A549 (cell line): ENCODE data around the gene ACOT11. TPM values are rescaled to one million over a fixed set of nuclear protein-coding genes. Genes with fewer than 3 reads are reported as not detected.

Experiments used
- ATAC-seq, 2 experiments: fragments of 200-7000 bp in 1 of 2; fragments of >200 bp in 1 of 2; cut with Nextera tagmentation in 1 of 2; cut with Tn5 transposase in 1 of 2; 3 replicates each; pipeline versions ENCODE4 v1.8.0 to v1.9.1; 2018 to 2020; ENCODE audit warnings: mild to moderate bottlenecking in 1 of 2, moderate library complexity in 1 of 2
- CTCF ChIA-PET: fragments of 300-600 bp; sonication (Branson Sonifier 250); formaldehyde crosslinking; extraction: SDS; loops from one replicate; lab custom pipeline; 2021; ENCODE audit warnings: antibody characterized with exemption, inconsistent platforms; lab: Yijun Ruan, JAX
- POLR2A ChIA-PET: fragments of 350-600 bp; formaldehyde crosslinking; extraction: SDS; loops from one replicate; lab custom pipeline; 2021; ENCODE audit warnings: antibody characterized with exemption, inconsistent platforms; lab: Yijun Ruan, JAX
- DNase-seq, 2 experiments: peaks; one replicate each; pipeline versions ENCODE4 v3.0.0 to v3.0.0-alpha.2; 2011 to 2016; ENCODE audit warnings: low read depth in 1 of 2, low spot score in 1 of 2
- FAIRE-seq: peaks from 2 replicates; lab custom pipeline; 2011; peaks lifted over from hg19 to GRCh38; lab: Jason Lieb, UNC
- H3K27ac ChIP-seq, 2 experiments: fragments of >200 bp; sonication (Bioruptor Twin); formaldehyde crosslinking; 3 replicates each; pipeline ENCODE4 v1.5.1; 2016 to 2017
- H3K4me1 ChIP-seq: fragments of >200 bp; sonication (Bioruptor Twin); formaldehyde crosslinking; 3 replicates; pipeline ENCODE4 v1.6.1; 2016
- H3K4me2 ChIP-seq: fragments of >200 bp; sonication (Bioruptor Twin); formaldehyde crosslinking; 3 replicates; pipeline ENCODE4 v1.6.1; 2016
- H3K4me3 ChIP-seq: fragments of >200 bp; sonication (Bioruptor Twin); formaldehyde crosslinking; 3 replicates; pipeline ENCODE4 v1.5.1; 2016
- H3K9me3 ChIP-seq: fragments of >200 bp; sonication (Bioruptor Twin); formaldehyde crosslinking; 3 replicates; pipeline ENCODE4 v1.6.1; 2016
- BHLHE40 ChIP-seq: IDR thresholded peaks from 2 replicates; pipeline ENCODE4 v1.6.1; 2012; ENCODE audit warnings: low read depth, low read length, inconsistent platforms
- CHD4 ChIP-seq: fragments of 200-600 bp; sonication (generic); IDR thresholded peaks from 2 replicates; pipeline ENCODE4 v1.6.1; 2016; ENCODE audit warnings: antibody characterized with exemption, mild to moderate bottlenecking, borderline replicate concordance
- CTCF ChIP-seq: fragments of >200 bp; sonication (Bioruptor Twin); formaldehyde crosslinking; IDR thresholded peaks from 3 replicates; pipeline ENCODE4 v1.5.1; 2016
- E2F6 ChIP-seq: IDR thresholded peaks from 2 replicates; pipeline ENCODE4 v1.6.1; 2012; ENCODE audit warnings: low read depth, borderline replicate concordance
- EHMT2 ChIP-seq: fragments of 200-600 bp; sonication (generic); IDR thresholded peaks from 2 replicates; pipeline ENCODE4 v1.6.1; 2016; ENCODE audit warnings: antibody characterized with exemption, low read depth, mild to moderate bottlenecking, moderate library complexity
- ELK1 ChIP-seq: fragments of 150-350 bp; IDR thresholded peaks from 2 replicates; pipeline ENCODE4 v1.6.1; 2014; ENCODE audit warnings: low read depth, mild to moderate bottlenecking, low read length
- FOSB ChIP-seq: fragments of 250-450 bp; sonication (Bioruptor Pico); IDR thresholded peaks from 2 replicates; pipeline ENCODE4 v1.5.0; 2020; ENCODE audit warnings: mild to moderate bottlenecking, moderate library complexity
- HEYL ChIP-seq: fragments of 250-450 bp; sonication (Bioruptor Pico); IDR thresholded peaks from 2 replicates; pipeline ENCODE4 v1.8.0; 2021; ENCODE audit warnings: mild to moderate bottlenecking, moderate library complexity
- HOXA7 ChIP-seq: fragments of 250-450 bp; sonication (Bioruptor Pico); IDR thresholded peaks from 2 replicates; pipeline ENCODE4 v1.5.0; 2020; ENCODE audit warnings: mild to moderate bottlenecking, moderate library complexity
- HOXB13 ChIP-seq: fragments of 250-450 bp; sonication (Bioruptor Pico); IDR thresholded peaks from 2 replicates; pipeline ENCODE4 v1.5.0; 2020; ENCODE audit warnings: low read depth, mild to moderate bottlenecking, moderate library complexity
- HOXB5 ChIP-seq: fragments of 250-450 bp; sonication (Bioruptor Pico); IDR thresholded peaks from 2 replicates; pipeline ENCODE4 v1.5.0; 2020; ENCODE audit warnings: mild to moderate bottlenecking, moderate library complexity
- KDM1A ChIP-seq: fragments of 200-600 bp; sonication (generic); IDR thresholded peaks from 2 replicates; pipeline ENCODE4 v1.6.1; 2016; ENCODE audit warnings: low read depth, mild to moderate bottlenecking
- MAFK ChIP-seq: fragments of 450-650 bp; IDR thresholded peaks from 2 replicates; pipeline ENCODE4 v1.6.1; 2014; ENCODE audit not compliant: partially characterized antibody
- NFE2L2 ChIP-seq: fragments of 150-350 bp; conservative IDR thresholded peaks from 2 replicates; pipeline ENCODE4 v1.6.1; 2014; ENCODE audit warnings: low read length
- NR3C1 ChIP-seq: fragments of >200 bp; sonication (Bioruptor Twin); formaldehyde crosslinking; IDR thresholded peaks from 3 replicates; pipeline ENCODE4 v1.6.1; 2017
- POLR2A ChIP-seq: IDR thresholded peaks from 2 replicates; pipeline ENCODE4 v1.6.1; 2012; ENCODE audit warnings: mild to moderate bottlenecking, low read length
- POLR2AphosphoS2 ChIP-seq: conservative IDR thresholded peaks from 2 replicates; pipeline ENCODE4 v1.6.1; 2012; ENCODE audit warnings: low read length, improper control_type of control experiment, inconsistent platforms
- RCOR1 ChIP-seq: fragments of 150-350 bp; IDR thresholded peaks from 2 replicates; pipeline ENCODE4 v1.6.1; 2014; ENCODE audit warnings: antibody characterized with exemption, low read length, low read depth
- RFX5 ChIP-seq: fragments of 450-650 bp; IDR thresholded peaks from 2 replicates; pipeline ENCODE4 v1.7.1; 2014; ENCODE audit warnings: antibody characterized with exemption, mild to moderate bottlenecking, moderate library complexity
- SMC3 ChIP-seq: fragments of >200 bp; sonication (Bioruptor Twin); formaldehyde crosslinking; IDR thresholded peaks from 3 replicates; pipeline ENCODE4 v1.6.1; 2018; ENCODE audit warnings: inconsistent platforms
- TFCP2L1 ChIP-seq: fragments of 250-450 bp; sonication (Bioruptor Pico); IDR thresholded peaks from 2 replicates; pipeline ENCODE4 v1.5.0; 2021; ENCODE audit warnings: mild to moderate bottlenecking
- TP53 ChIP-seq: fragments of 250-450 bp; sonication (Bioruptor Pico); IDR thresholded peaks from 2 replicates; pipeline ENCODE4 v1.5.0; 2021; ENCODE audit warnings: mild to moderate bottlenecking, moderate library complexity
- USF2 ChIP-seq: fragments of 450-650 bp; IDR thresholded peaks from 2 replicates; pipeline ENCODE4 v1.6.1; 2014; ENCODE audit warnings: antibody characterized with exemption
- ZC3H11A ChIP-seq: fragments of 450-650 bp; IDR thresholded peaks from 2 replicates; pipeline ENCODE4 v1.6.1; 2014; ENCODE audit warnings: antibody characterized with exemption, mild to moderate bottlenecking
- ZSCAN20 ChIP-seq: fragments of 250-450 bp; sonication (Bioruptor Pico); IDR thresholded peaks from 2 replicates; pipeline ENCODE4 v1.8.0; 2022; ENCODE audit warnings: mild to moderate bottlenecking, moderate library complexity
- WGBS: methylation state at CpG from one replicate; pipeline ENCODE4 v1.1.6; 2017; ENCODE audit errors: missing lambda C conversion rate; 5-methylcytosine and 5-hydroxymethylcytosine counted together
- polyA plus RNA-seq, 4 experiments: library from polyadenylated mRNA; depleted of rRNA in 3 of 4; stranded (reverse); fragments of >200 nt; fragmentation: RNase III in 1 of 4; extraction: RNeasy Plus Mini Kit Qiagen cat#74134 plus additional on column Dnase treatment in 1 of 4; gene quantifications; 2 replicates in 3 of 4; 3 replicates in 1 of 4; pipeline ENCODE4 v1.2.3, GENCODE V29; 2011 to 2017
- TF ChIP-seq, protein P1 (sequence below): fragments of 250-450 bp; sonication (Bioruptor Pico); IDR thresholded peaks from 2 replicates; pipeline ENCODE4 v1.5.0; 2020; ENCODE audit warnings: low read depth, mild to moderate bottlenecking, moderate library complexity
- TF ChIP-seq, protein P2 (sequence below): fragments of 250-450 bp; sonication (Bioruptor Pico); IDR thresholded peaks from 2 replicates; pipeline ENCODE4 v1.5.0; 2021; ENCODE audit warnings: mild to moderate bottlenecking, moderate library complexity, borderline replicate concordance
- TF ChIP-seq, protein P3 (sequence below): IDR thresholded peaks from 2 replicates; pipeline ENCODE4 v1.6.1; 2012

ACOT11 gene
- polyA plus RNA-seq, 2 of the 4 experiments (the other 2 are of a cell fraction): 1.7 TPM

GRCh38 chr1:54614024-54614423 lies 66.0 kb downstream of the ACOT11 start (continued):
- TF ChIP-seq E2F6 (no peak), EHMT2 (no peak), RFX5 (no peak), ZSCAN20 (CRISPR knock-in tag) (no peak)

DNA sequence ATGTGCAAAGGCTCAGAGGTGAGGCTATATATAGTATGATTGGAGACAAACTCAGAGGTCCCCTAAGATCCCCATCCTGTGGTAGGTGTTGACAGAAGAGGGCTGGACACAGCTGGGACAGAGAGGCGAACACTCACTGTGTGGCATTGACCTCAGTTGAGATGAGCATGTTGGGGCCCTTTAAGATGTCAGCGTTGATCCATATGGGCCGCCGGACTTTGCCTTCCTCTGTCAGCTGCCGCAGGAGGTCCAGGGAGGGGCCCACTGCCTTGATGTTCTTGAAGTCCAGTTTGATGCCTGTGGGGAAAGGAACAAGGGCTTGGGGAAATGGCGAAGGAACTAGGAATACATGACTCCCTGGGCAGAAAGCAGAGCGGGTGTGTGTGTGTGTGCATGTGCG lies 66.5 kb downstream of the ACOT11 start:
- no peak for ATAC-seq

GRCh38 chr1:54615531-54616279 lies 67.7 kb downstream of the ACOT11 start:
- WGBS: 73% methylated on average over 12 of the region's 13 CpGs
- no peak overlapping the region for H3K4me3 ChIP-seq
- POLR2A ChIA-PET: no interaction called here
- no peaks in the 10 kb centered on the region for H3K9me3 ChIP-seq
- H3K27ac ChIP-seq: no peak overlapping the region
- no peak for FAIRE-seq
- no peak overlapping the region for H3K4me2 ChIP-seq
- no peak for DNase-seq
- CTCF ChIA-PET: no interaction called here
- no peak for ATAC-seq
- H3K4me1 ChIP-seq: no peaks in the 10 kb centered on the region
- no peak for TF ChIP-seq ZC3H11A
- no peak for TF ChIP-seq MAFK
- no peak for TF ChIP-seq TFCP2L1
- TF ChIP-seq, protein P1, sequence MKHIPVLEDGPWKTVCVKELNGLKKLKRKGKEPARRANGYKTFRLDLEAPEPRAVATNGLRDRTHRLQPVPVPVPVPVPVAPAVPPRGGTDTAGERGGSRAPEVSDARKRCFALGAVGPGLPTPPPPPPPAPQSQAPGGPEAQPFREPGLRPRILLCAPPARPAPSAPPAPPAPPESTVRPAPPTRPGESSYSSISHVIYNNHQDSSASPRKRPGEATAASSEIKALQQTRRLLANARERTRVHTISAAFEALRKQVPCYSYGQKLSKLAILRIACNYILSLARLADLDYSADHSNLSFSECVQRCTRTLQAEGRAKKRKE (CRISPR knock-in tag): no peak
- no peak for TF ChIP-seq SMC3
- TF ChIP-seq BHLHE40: no peak
- TF ChIP-seq, protein P2, sequence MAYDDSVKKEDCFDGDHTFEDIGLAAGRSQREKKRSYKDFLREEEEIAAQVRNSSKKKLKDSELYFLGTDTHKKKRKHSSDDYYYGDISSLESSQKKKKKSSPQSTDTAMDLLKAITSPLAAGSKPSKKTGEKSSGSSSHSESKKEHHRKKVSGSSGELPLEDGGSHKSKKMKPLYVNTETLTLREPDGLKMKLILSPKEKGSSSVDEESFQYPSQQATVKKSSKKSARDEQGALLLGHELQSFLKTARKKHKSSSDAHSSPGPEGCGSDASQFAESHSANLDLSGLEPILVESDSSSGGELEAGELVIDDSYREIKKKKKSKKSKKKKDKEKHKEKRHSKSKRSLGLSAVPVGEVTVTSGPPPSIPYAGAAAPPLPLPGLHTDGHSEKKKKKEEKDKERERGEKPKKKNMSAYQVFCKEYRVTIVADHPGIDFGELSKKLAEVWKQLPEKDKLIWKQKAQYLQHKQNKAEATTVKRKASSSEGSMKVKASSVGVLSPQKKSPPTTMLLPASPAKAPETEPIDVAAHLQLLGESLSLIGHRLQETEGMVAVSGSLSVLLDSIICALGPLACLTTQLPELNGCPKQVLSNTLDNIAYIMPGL (CRISPR knock-in tag): no peak
- TF ChIP-seq, protein P3, sequence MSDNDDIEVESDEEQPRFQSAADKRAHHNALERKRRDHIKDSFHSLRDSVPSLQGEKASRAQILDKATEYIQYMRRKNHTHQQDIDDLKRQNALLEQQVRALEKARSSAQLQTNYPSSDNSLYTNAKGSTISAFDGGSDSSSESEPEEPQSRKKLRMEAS: no peak
- no peak for TF ChIP-seq USF2
- no peak for TF ChIP-seq TP53 (CRISPR knock-in tag)
- TF ChIP-seq ZSCAN20 (CRISPR knock-in tag): no peak
- TF ChIP-seq EHMT2: no peak
- TF ChIP-seq NFE2L2: no peak
- no peak for TF ChIP-seq POLR2A

More for the DNA sequence above, 66.5 kb downstream of the ACOT11 start:
- DNase-seq (no peak), FAIRE-seq (no peak)
- WGBS: 95% methylated on average over 5 of the region's 8 CpGs
- TF ChIP-seq CTCF: no peak
- TF ChIP-seq RCOR1: no peak
- no peak for TF ChIP-seq ZC3H11A
- no peak for TF ChIP-seq HEYL (CRISPR knock-in tag)
- TF ChIP-seq HOXB5: no peak
- TF ChIP-seq KDM1A: no peak
- TF ChIP-seq POLR2AphosphoS2: no peak
- no peak for TF ChIP-seq ELK1
- TF ChIP-seq HOXB13 (CRISPR knock-in tag): no peak
- no peak for TF ChIP-seq FOSB (CRISPR knock-in tag)
- TF ChIP-seq NR3C1: no peak
- TF ChIP-seq RFX5: no peak
- TF ChIP-seq EHMT2: no peak
- no peak for TF ChIP-seq HOXA7 (CRISPR knock-in tag)
- TF ChIP-seq CHD4: no peak
- TF ChIP-seq, all 56 proteins: peak for 0
- ChIA-PET POLR2A (no interaction called here), CTCF (no interaction called here)
- no peak overlapping the region for H3K4me3 ChIP-seq
- H3K4me1 ChIP-seq: no peaks in the 10 kb centered on the region
- H3K4me2 ChIP-seq: no peak overlapping the region
- no peaks in the 10 kb centered on the region for H3K9me3 ChIP-seq
- H3K27ac ChIP-seq: no peak overlapping the region
